Esophagus muscularis mucosa (tissue), 4 donors: ENCODE measurements around the gene ZNF385D. TPM values are rescaled to one million over a fixed set of nuclear protein-coding genes. Genes with fewer than 3 reads are reported as not detected.
A peak's percentile ranks its signal among the peaks of the same experiment; 100 is the strongest.

Source experiments
- DNase-seq: peaks from one replicate; pipeline ENCODE4 v3.0.0-alpha.2; 2017; ENCODE audit errors: extremely low spot score
- H3K27ac ChIP-seq, 4 donors: fragments of 200-600 bp; sonication (generic); replicated peaks in 1 of 4; 1 replicate in 3 of 4; 2 replicates in 1 of 4; pipeline ENCODE4 v1.5.1; 2016 to 2019; ENCODE audit warnings: mild to moderate bottlenecking in 1 of 4
- H3K27me3 ChIP-seq, 4 donors: fragments of 200-600 bp; sonication (generic); one replicate each; pipeline versions ENCODE4 v1.5.1 to v1.6.0; 2016 to 2019
- H3K36me3 ChIP-seq, 4 donors: fragments of 200-600 bp; sonication (generic); one replicate each; pipeline ENCODE4 v1.5.1; 2016 to 2019
- H3K4me1 ChIP-seq, 4 donors: fragments of 200-600 bp; sonication (generic); one replicate each; pipeline ENCODE4 v1.5.1; 2016 to 2019
- H3K4me3 ChIP-seq, 4 donors: fragments of 200-600 bp; sonication (generic); 1 replicate in 2 of 4; 2 replicates in 2 of 4; pipeline ENCODE4 v1.5.1; 2016 to 2019; ENCODE audit warnings: mild to moderate bottlenecking in 4 of 4, moderate library complexity in 1 of 4
- H3K9me3 ChIP-seq, 4 donors: fragments of 200-600 bp; sonication (generic); 1 replicate in 3 of 4; 2 replicates in 1 of 4; pipeline ENCODE4 v1.5.1; 2016 to 2019
- CTCF ChIP-seq, 3 experiments: fragments of 200-600 bp in 2 of 3; fragments of 450-650 bp in 1 of 3; sonication (generic) in 2 of 3; IDR thresholded peaks; one replicate each; pipeline ENCODE4 v1.5.1; 2017 to 2019; ENCODE audit warnings: antibody characterized with exemption in 3 of 3, mild to moderate bottlenecking in 2 of 3, moderate library complexity in 1 of 3
- EP300 ChIP-seq: sonication (generic); formaldehyde crosslinking; IDR thresholded peaks from one replicate; pipeline ENCODE4 v1.6.1; 2017; ENCODE audit warnings: antibody characterized with exemption
- POLR2A ChIP-seq: fragments of 450-650 bp; IDR thresholded peaks from one replicate; pipeline ENCODE4 v1.6.1; 2017; ENCODE audit warnings: antibody characterized with exemption, moderate library complexity, mild to moderate bottlenecking, low read depth
- POLR2AphosphoS5 ChIP-seq, 2 donors: sonication (generic); formaldehyde crosslinking; IDR thresholded peaks; one replicate each; pipeline ENCODE4 v1.6.1; 2017; ENCODE audit warnings: antibody characterized with exemption in 2 of 2
- WGBS: methylation state at CpG from one replicate; pipeline ENCODE4 v1.1.5; 2018; 5-methylcytosine and 5-hydroxymethylcytosine counted together
- intact Hi-C: fragments of 100-400 bp; cut with DNase I; formaldehyde crosslinking; loops from one replicate; pipeline ENCODE4 v1.15.1; 2023
- total RNA-seq, 4 donors: library from RNA; depleted of rRNA; stranded (reverse); fragments of >200 nt; gene quantifications; one replicate each; pipeline versions ENCODE4 v1.1.0 to v1.2.1, GENCODE V29; 2016

The ZNF385D gene
- total RNA-seq, 4 donors from 2014 or later, result 7.7 to 11.2 (median 8.2) TPM

DNA sequence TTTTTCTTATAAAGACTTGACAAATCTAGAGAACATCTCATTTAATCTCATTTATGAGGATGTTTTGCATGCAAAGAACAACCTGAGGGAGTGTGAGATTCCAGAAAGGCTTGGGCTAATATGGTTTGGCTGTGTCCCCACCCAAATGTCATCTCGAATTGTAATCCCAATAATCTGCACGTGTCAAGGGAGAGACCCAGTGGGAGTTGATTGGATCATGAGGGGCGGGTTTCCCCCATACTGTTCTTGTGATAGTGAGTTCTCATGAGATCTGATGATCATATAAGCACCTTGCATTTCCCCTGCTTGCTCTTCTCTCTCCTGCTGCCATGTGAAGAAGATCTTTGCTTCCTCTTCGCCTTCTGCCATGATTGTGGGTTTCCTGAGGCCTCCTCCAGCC lies 103.0 kb downstream of the ZNF385D start:
- H3K9me3 ChIP-seq, result no peaks in the 10 kb centered on the region
- intact Hi-C loops, result no loop called here
- H3K27ac ChIP-seq, result no peak overlapping the region
- no peak for TF ChIP-seq EP300
- TF ChIP-seq CTCF (IDR thresholded peaks at IDR 0.05), result no peak
- TF ChIP-seq POLR2A, result no peak
- TF ChIP-seq POLR2AphosphoS5 (IDR thresholded peaks at IDR 0.05), result no peak
- peaks cover 25 to 38% (median 33%) of the 10 kb centered on the region in 4 donors for H3K4me1 ChIP-seq
- H3K27me3 ChIP-seq, result no peaks in the 10 kb centered on the region
- no peak overlapping the region for H3K4me3 ChIP-seq
- DNase-seq, result no peak
- 89% methylated on average over 4 of the region's 4 CpGs for WGBS
- no peaks in the 10 kb centered on the region for H3K36me3 ChIP-seq

DNA sequence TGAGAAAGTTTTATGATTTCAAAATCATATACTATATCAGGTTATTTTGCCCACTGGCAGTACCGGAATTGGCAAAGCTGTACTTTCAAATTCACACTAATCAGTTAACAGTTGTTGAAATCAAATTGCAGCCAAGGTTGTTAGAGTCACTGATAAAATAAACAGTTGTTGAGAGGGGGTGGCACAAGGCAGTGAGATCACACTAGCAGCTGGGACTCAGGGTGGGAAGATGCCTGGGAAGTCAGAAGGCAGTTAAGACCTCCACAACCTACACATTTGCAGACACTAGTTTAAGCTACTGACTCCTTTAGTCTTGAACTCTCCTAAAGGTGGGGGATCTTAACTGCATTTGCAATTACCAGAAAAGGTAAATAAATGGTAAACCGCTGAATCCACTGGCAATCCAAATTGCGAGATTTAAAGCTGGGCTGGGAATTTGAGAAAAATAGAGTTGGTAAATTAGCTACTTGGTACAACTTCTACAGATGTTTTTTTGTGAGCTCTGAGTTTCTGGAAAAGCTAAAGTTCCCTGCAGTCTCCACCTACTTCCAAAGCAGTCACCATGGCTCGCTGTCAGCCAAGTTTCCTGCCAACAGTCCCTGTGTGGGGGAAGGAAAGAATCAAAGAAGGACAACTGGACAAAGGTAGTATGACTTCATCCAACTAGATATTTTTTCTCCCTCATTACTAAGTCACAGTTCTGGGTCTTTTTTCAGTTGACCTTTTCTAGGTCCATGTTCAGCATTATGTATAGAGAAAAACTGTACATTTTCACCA lies 105.7 kb downstream of the ZNF385D start:
- Histone ChIP-seq H3K36me3 (no peaks in the 10 kb centered on the region), H3K4me3 (peak overlapping the region in 2 of 4 donors; percentile 4 to 10), H3K27ac (peak overlapping the region; percentile 66 to 77 (median 74)), H3K9me3 (no peaks in the 10 kb centered on the region), H3K4me1 (peaks cover 25 to 38% (median 34%) of the 10 kb centered on the region in 4 donors), H3K27me3 (no peaks in the 10 kb centered on the region)
- WGBS, result 47% methylated on average over 4 of the region's 4 CpGs
- intact Hi-C loops, result no loop called here
- TF ChIP-seq POLR2AphosphoS5 (IDR thresholded peaks at IDR 0.05) (peak in 1 of 2 donors; percentile 18), EP300 (no peak), CTCF (IDR thresholded peaks at IDR 0.05) (no peak), POLR2A (no peak)
- no peak for DNase-seq

DNA sequence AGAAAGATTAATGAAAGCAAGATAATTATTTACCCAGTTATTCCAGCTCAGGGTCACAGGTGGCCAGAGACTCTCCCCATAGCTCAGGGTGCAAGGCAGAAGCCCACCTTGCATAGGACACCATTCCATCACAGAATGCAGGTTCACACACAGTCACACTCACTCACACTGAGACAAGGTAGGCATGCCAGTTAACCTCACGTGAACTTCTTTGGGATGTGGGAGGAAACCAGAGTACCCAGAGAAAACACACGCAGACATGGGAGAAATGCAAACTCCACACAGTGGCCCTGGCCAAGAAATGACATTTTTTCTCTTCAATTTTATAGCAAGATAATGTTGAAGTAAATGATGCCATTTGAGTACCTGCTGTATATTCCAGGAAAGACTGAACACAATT lies 106.7 kb downstream of the ZNF385D start:
- H3K9me3 ChIP-seq, result no peaks in the 10 kb centered on the region
- H3K27ac ChIP-seq, result peak overlapping the region; percentile 66 to 77 (median 74)
- H3K27me3 ChIP-seq, result no peaks in the 10 kb centered on the region
- 60% methylated on average over 2 of the region's 2 CpGs for WGBS
- no peaks in the 10 kb centered on the region for H3K36me3 ChIP-seq
- no peak overlapping the region for H3K4me3 ChIP-seq
- no peak for DNase-seq
- intact Hi-C loops, result no loop called here
- no peak for TF ChIP-seq EP300
- no peak for TF ChIP-seq CTCF (IDR thresholded peaks at IDR 0.05)
- no peak for TF ChIP-seq POLR2AphosphoS5 (IDR thresholded peaks at IDR 0.05)
- no peak for TF ChIP-seq POLR2A
- H3K4me1 ChIP-seq, result peaks cover 25 to 38% (median 34%) of the 10 kb centered on the region in 4 donors

DNA sequence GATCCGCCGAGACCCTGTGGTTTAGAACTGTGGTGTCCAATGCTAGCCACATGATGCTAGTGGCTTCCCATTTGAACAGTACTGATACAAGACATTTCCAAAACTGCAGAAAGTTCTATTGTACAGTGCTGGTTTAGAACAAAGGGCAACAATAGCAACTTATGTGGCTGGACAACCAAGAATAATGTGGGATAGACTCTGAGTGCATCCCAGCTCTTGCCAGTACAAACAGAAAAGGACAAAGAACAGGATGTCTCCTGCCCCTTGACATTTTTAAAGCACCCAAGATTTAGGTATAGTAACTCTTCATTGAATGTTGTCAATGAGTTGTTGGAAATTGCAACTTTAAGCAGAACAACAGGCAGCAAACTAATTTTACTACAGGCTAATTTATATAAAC lies 107.3 kb downstream of the ZNF385D start:
- no peak for DNase-seq
- Histone ChIP-seq H3K36me3 (no peaks in the 10 kb centered on the region), H3K9me3 (no peaks in the 10 kb centered on the region), H3K4me3 (no peak overlapping the region), H3K4me1 (peaks cover 25 to 38% (median 34%) of the 10 kb centered on the region in 4 donors), H3K27me3 (no peaks in the 10 kb centered on the region), H3K27ac (peak overlapping the region; percentile 66 to 77 (median 74))
- 92% methylated on average over 2 of the region's 2 CpGs for WGBS
- intact Hi-C loops, result no loop called here
- no peak for TF ChIP-seq CTCF (IDR thresholded peaks at IDR 0.05)
- no peak for TF ChIP-seq POLR2A
- TF ChIP-seq POLR2AphosphoS5 (IDR thresholded peaks at IDR 0.05), result no peak
- no peak for TF ChIP-seq EP300
